GM19463 (cell line): ENCODE measurements around the gene RPL31.

Experiments used
- ATAC-seq: cut with Tn5 transposase; IDR thresholded peaks from one replicate; pipeline ENCODE4 v1.9.1; 2021; ENCODE audit warnings: mild to moderate bottlenecking, moderate library complexity; ENCODE audit not compliant: unreplicated experiment

RPL31 gene

DNA sequence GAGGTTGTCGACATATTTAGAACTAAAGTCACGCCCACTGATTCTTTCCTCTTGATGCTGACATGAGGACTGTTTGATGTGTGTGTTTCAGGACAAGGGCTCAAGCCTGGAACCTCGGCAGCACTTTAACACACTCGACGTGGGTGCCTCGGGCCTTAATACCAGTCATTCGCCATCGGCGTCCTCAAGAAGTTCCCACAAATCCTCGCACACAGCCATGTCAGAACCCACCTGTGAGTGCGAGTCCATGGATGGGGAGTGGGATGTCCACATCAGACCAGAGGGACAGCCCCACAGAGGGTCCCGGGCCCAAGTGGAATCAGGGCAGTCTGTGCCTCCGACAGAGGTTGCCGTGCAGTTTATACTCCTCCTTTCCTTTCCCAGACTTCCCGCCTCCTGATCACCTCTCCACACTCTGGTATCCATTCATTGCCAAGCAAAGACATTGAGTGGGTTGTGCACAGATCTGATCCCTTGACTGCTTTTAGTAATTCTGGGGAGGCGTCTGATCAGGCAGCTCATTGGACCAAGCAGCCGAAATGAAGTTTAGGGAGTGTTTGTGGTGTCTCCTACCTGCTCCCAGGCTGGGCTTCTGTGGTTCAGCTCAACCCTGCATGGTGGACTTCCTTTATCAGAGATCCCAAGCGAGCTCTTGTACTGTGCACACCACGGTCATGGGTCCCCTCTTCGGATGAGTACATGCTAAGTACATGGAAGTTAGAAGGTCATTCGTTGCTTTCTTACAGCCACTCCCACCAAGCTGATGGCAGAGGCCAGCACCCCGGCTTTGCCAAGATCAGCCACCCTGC is 27.2 kb upstream of the RPL31 start:
- ATAC-seq, result no peak

- no peak for ATAC-seq
Observed at GRCh38 chr2:100975521-100975785, 26.6 kb upstream of the RPL31 start.

DNA sequence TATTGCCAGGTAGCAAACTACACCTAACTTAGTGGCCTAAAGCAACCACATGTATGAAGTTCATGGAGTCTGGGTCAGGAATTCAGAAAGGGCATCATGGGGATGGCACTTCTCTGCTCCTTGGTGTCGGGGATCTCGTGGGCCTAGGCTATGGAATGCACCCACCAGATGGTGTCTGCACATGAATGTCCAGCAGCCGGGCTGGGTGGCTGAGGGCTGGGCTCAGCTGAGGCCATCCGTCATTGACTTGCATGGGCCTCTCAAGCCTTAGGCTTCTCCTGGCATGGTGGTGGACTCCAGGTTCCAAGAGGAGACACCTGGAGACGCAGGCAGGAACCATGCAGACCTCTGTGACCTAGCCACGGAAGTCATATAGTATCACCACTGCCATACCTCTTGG is 26.0 kb upstream of the RPL31 start:
- no peak for ATAC-seq

DNA sequence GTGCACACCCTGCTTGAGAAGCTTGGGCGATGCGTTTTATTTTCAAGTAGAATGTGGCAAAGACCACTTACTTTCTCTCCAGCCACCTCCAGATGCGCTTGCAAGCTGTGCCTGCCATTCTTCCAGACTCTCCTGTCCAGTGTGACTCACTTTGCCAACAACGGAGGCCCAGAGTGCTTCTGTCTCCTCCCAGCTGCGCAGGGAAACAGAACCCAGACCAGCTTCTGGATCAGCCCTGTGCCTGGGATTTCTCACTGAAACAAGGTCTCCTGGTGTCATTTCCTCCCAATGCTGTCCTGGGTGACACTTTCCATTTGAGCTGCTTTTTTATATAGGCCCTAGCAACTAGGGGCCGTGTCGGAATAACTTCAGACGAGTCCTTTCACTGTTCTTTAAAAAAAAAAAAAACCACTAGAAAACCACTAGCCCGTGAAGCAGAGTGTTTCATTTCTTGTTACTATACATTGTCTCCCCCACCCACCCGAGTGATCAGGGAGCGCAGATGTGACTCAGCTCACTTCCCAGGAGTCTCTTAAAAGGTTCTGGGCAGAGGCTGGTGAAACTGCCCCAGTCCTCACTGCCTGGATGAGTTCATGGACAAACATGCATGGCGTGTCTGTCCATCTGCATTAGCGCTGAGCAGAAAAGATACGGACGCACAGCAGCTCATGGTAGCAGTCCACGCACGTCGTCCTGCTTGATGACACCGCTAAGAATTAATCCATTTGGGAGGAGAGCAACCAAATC is 25.3 kb upstream of the RPL31 start:
- peak; percentile 86 for ATAC-seq

DNA sequence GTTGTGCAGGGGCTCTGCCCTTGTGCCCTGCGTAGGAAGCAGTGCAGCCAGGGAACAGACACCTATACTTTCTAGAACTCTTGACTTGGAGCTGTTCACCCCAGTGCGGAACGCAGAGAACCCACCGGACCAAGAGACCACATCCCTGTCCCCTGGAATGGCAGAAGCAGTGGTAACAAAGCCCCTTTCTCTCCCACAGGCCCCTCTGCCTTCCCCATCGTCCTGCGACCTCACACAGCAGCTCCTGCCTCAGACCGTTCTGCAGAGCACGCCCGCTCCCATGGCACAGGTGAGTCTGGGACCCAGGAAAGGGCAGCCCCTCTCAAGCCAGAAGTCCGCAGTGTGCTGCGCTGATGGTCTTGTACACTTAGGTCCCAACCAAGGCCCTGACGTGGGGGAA is 24.6 kb upstream of the RPL31 start:
- no peak for ATAC-seq

- no peak for ATAC-seq
Observed at GRCh38 chr2:100978582-100979191, 23.4 kb upstream of the RPL31 start.

DNA sequence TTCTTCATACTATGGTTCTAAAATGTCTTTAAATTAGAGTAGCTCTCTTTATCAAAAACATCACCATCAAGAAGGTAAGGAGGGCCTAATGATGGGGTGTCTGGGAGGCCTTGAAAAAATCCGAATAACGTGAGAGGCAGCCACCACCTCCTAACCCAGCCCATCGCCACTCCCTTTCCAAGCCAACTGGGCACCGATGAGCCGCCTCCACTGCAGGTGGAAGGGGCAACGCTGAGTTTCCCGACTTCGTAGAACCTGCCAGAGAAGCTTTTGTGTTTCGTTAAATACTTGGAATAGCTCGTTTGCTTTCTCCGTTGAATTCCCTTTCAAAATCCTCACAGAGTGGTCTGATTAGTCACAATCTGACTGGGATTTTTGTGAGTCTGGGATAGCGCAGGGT is 22.0 kb upstream of the RPL31 start:
- ATAC-seq, result no peak

DNA sequence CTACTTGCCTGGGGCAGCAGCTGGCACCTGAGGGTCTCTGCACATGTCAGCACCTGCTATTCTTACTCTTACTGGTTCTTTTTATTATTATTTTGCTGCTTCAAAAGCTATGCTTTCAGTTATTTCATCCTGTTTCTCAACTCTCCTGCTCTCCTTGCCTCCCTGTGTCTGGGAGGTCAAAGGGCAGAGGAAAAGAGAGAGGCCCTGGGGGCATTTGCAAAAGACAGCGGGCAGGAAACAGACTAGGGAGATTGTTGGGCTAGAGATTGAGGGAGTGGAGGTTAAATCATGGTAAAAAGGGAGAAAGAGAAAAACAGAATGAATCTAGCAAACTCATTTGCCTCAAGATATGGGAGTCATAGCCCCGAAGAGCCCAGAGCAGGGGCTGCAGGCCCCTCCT is 21.1 kb upstream of the RPL31 start:
- no peak for ATAC-seq

GRCh38 chr2:100982431-100982861 is 19.6 kb upstream of the RPL31 start:
- ATAC-seq, result no peak

- no peak for ATAC-seq
Observed at GRCh38 chr2:100983201-100983600, 18.9 kb upstream of the RPL31 start.

DNA sequence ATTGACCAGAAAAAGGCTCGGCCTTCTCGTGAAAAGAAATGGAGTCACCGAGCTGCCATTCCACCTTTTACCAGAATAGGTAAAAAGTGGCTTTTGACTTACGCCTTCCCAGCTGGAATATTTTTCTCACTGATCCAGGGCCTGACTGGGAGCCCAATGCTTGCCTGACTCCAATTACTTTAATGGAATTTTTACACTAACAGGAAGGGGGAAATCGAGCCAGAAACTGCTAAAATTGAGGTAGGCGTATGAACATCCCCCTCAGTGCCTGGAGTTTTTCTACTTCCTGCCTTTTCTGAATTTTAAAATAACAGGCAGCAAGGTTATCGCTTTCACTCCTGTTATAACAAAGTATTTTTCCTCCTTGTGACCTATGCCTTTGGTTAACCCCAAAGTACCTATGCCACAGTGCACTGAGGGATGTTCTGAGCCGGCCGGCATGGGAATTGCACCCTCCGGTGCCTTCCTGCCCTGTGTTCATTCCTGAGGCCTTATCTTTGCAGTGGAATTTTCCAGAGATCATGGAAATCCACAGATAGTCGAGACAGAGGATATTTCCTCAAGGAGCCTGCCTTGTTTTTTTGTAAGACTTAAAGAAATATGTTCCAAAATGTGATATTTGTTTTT is 18.3 kb upstream of the RPL31 start:
- no peak for ATAC-seq

- peak; percentile 61 for ATAC-seq
Observed at GRCh38 chr2:100984892-100985307, 17.2 kb upstream of the RPL31 start.

GRCh38 chr2:100986157-100986556 is 15.9 kb upstream of the RPL31 start:
- ATAC-seq, result no peak

GRCh38 chr2:100987536-100987935 is 14.6 kb upstream of the RPL31 start:
- ATAC-seq, result no peak

DNA sequence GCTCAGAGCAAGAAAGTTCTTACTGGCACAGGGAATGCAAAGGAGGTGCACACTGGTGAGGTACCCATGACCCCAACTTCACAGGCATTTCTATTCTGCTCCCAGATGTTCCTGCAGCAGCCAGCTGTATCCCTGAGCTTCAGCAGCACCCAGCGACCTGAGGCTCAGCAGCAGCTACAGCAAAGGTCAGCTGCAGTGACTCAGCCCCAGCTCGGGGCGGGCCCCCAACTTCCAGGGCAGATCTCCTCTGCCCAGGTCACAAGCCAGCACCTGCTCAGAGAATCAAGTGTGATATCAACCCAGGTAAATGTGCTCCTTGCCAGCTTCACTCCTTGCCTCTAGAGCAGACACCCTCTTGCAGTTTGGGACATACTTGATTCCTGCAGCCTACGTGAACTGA is 14.1 kb upstream of the RPL31 start:
- ATAC-seq, result no peak

GRCh38 chr2:100988630-100989417 is 13.3 kb upstream of the RPL31 start:
- ATAC-seq, result no peak

DNA sequence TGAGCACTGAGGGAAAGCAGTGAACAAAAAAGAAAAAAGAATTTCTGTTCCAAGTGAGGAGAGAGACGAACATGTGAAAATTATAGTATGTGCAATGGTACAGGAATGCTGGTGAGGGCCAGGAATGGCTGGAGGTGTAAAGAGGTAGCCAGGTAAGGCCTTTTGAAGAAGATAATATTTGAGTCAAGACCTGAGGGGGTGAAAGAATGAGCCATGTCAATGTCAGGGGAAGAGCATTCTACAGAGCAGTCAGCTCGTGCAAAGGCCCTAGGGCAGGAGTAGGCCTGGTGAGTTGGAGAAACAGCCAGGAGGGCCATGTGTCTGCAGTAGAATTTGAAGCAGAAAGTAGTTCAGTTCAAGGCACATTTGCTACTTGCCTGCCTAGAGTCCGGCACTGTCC is 12.4 kb upstream of the RPL31 start:
- ATAC-seq, result no peak

- no peak for ATAC-seq
Observed at GRCh38 chr2:100990166-100990565, 11.9 kb upstream of the RPL31 start.

DNA sequence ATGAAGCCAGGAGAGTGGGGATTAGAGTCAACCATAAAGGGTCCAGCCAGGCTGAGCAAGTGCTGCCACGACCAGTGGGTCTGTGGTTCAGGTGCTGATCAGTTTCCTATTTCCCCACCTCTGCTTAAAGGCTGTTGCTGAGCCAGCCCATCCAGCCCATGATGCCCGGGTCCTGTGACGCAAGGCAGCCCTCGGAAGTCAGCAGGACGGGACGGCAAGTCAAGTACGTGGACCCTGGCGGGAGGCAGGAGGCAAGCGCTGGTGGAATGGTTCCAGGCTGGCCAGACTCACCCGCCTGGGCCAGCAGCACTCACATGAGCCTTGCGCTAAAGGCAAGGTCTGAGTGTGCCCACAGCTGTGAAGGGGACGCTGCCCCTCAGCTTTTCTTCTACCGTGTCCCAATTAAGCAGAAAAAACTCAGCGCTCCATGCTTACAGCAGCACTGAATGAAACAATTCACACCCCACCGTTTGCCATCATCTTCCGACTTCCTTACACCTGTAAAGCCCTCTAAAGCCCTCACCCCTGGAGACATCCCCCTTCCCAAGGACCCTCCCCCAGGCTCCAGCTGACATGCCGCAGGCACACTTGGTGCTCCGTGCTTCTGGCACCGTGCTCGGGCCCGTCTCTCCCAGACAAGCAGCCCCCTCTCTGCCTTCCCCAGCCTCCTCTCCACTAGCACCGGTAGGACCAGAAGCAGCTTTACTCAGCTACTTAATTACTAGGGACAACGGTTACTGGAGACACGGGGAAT is 11.3 kb upstream of the RPL31 start:
- ATAC-seq, result no peak

- ATAC-seq, result no peak
Observed at GRCh38 chr2:100991404-100991773, 10.7 kb upstream of the RPL31 start.
